Measurements from ENCODE around the gene IGFBP4. TPM values are rescaled to one million over a fixed set of nuclear protein-coding genes. Genes with fewer than 3 reads are reported as not detected.

IGFBP4 gene
- total and polyA plus RNA-seq, 10 of the 15 experiments (the other 5 are each of a cell fraction or from before 2014, with no cell fraction given) = 2.4 to 22.3 (median 6.6) TPM

DNA sequence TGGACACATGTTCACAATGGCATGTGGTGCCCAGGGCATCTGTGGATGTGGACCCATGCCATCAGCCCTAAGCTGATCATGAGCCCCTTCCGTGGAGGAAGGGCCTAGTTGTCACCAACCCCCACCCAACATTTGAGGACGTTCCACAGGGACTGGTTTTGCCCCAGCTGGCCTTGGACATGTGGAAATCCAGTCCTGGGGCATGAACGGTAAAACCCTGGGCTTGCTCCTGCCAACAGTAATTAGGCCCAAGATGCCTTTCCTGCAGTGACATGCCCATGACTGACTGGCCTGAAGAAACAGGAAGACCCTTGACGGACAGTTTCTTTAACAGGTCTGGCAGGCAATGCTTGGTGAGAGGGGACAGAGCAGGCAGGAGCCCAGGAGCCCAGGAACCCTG, 50.4 kb downstream of the IGFBP4 start (continued):
- TF ChIP-seq FOS (IDR thresholded peaks at IDR 0.05; ENCODE audit: borderline replicate concordance, extremely low read depth, insufficient read length) (no peak), NFXL1 (IDR thresholded peaks at IDR 0.05; ENCODE audit: borderline replicate concordance) (no peak), MTA3 (IDR thresholded peaks at IDR 0.05; ENCODE audit: borderline replicate concordance, low read length) (no peak), RELA (IDR thresholded peaks at IDR 0.05; ENCODE audit: borderline replicate concordance, partially characterized antibody) (no peak), ZBTB33 (IDR thresholded peaks at IDR 0.05) (no peak), MEF2A (IDR thresholded peaks at IDR 0.05; ENCODE audit: insufficient read depth, low read depth, low read length) (no peak), IKZF1 (conservative IDR thresholded peaks at IDR 0.05) (no peak)

DNA sequence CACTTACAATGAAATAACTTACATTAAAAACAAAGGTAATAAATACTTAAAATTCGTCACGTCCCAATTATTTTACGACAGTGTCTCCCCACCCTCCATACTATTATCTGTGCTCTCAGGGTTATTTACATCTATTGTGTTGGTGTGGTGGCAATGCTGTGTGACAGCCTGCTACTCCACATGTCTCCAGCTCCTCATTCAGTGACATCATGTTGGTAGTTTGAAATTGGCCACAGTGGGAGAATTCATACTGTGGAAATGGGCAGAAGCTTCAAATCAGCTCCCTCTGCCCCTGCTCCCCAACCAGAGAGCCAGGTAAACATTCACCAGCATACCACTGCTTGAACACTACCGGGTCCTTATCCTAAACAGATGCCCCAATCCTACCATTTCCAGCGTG, 51.9 kb downstream of the IGFBP4 start:
- no peaks in the 10 kb centered on the region for H3K36me3 ChIP-seq (ENCODE audit: control insufficient read depth in 2 of 2, insufficient read depth in 2 of 2, low read length in 1 of 2)
- ChIA-PET SMC1A (ENCODE audit: uncharacterized antibody, unreplicated experiment) (interaction anchor here (0.6 to 1.5 kb wide), 3 partner anchors 19 to 50 kb away, joined by 3 read pairs; no protein-coding TSS in a partner anchor), RAD21 (ENCODE audit: unreplicated experiment) (interaction anchor here (1.5 kb wide), 1 partner anchor 120 kb away, joined by 3 read pairs; no protein-coding TSS in a partner anchor), CTCF (interaction anchor here (0.5 to 2.1 kb wide), 6 partner anchors 10 to 935 kb away, joined by 3 to 7 read pairs (median 3); no protein-coding TSS in a partner anchor), POLR2A (interaction anchor here (0.6 to 0.9 kb wide), 4 partner anchors 12 to 325 kb away, joined by 3 to 5 read pairs (median 3); no protein-coding TSS in a partner anchor)
- no peak overlapping the region for H3K27ac ChIP-seq (ENCODE audit: control insufficient read depth, insufficient read depth)
- H3K27me3 ChIP-seq (replicated peaks in 1 of 2; ENCODE audit: control insufficient read depth in 2 of 2, insufficient read depth in 2 of 2, low read length in 1 of 2) = peaks cover 0 to 9% of the 10 kb centered on the region in 2 experiments; a peak in 2 of 4 replicates
- FAIRE-seq (no peak), ATAC-seq (no peak), DNase-seq (ENCODE audit: low read depth, low spot score) (no peak)
- H3K9me3 ChIP-seq (replicated peaks; ENCODE audit: control insufficient read depth, insufficient read depth, low read length) = no peaks in the 10 kb centered on the region
- no peaks in the 10 kb centered on the region for H3K79me2 ChIP-seq (ENCODE audit: control insufficient read depth, insufficient read depth, low read length)
- intact Hi-C loops (cut with micrococcal nuclease; ENCODE audit: unreplicated experiment) = no loop called here
- H3K4me3 ChIP-seq = no peak overlapping the region
- no peak overlapping the region for H3K4me2 ChIP-seq (ENCODE audit: control insufficient read depth, insufficient read depth)
- in situ Hi-C loops (cut with MboI) = no loop called here
- H3K9ac ChIP-seq (ENCODE audit: control insufficient read depth, insufficient read depth, low read length) = no peak overlapping the region
- peaks cover 4% of the 10 kb centered on the region for H3K4me1 ChIP-seq (ENCODE audit: control insufficient read depth, insufficient read depth, low read length)
- H4K20me1 ChIP-seq (ENCODE audit: control insufficient read depth, insufficient read depth) = no peaks in the 10 kb centered on the region
- WGBS (ENCODE audit: insufficient coverage, insufficient replicate concordance, low lambda C conversion rate, missing lambda C conversion rate) = 20% methylated on average over 5 of the region's 5 CpGs
- BruUV-seq (replicated peaks) = no TSS peak
- H2AFZ ChIP-seq (ENCODE audit: control insufficient read depth, low read depth, low read length) = no peak overlapping the region
- TF ChIP-seq E2F4 (IDR thresholded peaks at IDR 0.05; ENCODE audit: low read depth, low read length) (no peak), MTA2 (IDR thresholded peaks at IDR 0.05; ENCODE audit: low read depth) (no peak), GABPA (IDR thresholded peaks at IDR 0.05; ENCODE audit: low read depth) (no peak), MEF2B (IDR thresholded peaks at IDR 0.05; ENCODE audit: partially characterized antibody, poor library complexity, severe bottlenecking) (no peak), ZNF592 (IDR thresholded peaks at IDR 0.05) (no peak), ZNF207 (IDR thresholded peaks at IDR 0.05; ENCODE audit: borderline replicate concordance) (no peak), TCF3 (IDR thresholded peaks at IDR 0.05; ENCODE audit: borderline replicate concordance, insufficient read depth, low read depth, low read length) (no peak), BRCA1 (IDR thresholded peaks at IDR 0.05; ENCODE audit: low read depth, low read length) (no peak)
